Large intestine (tissue), 3 donors: ENCODE measurements around the gene VWCE. TPM values are rescaled to one million over a fixed set of nuclear protein-coding genes. Genes with fewer than 3 reads are reported as not detected.

Experiments
- DNase-seq, 2 donors: peaks; one replicate each; pipeline versions ENCODE4 v3.0.0 to v3.0.0-alpha.2; 2013
- H3K27ac ChIP-seq: one replicate; pipeline ENCODE4 v1.5.1; 2013; ENCODE audit warnings: low read length
- H3K27me3 ChIP-seq: 2 replicates; pipeline ENCODE4 v1.6.1; 2013; ENCODE audit warnings: low read length; ENCODE audit not compliant: control insufficient read depth, insufficient read depth
- H3K36me3 ChIP-seq: 2 replicates; pipeline ENCODE4 v1.6.1; 2013; ENCODE audit warnings: low read length; ENCODE audit not compliant: control insufficient read depth, insufficient read depth
- H3K4me1 ChIP-seq: one replicate; pipeline ENCODE4 v1.6.1; 2013; ENCODE audit warnings: low read length; ENCODE audit not compliant: control insufficient read depth, insufficient read depth
- H3K4me3 ChIP-seq: one replicate; pipeline ENCODE4 v1.5.1; 2013; ENCODE audit warnings: low read length
- H3K9me3 ChIP-seq: one replicate; pipeline ENCODE4 v1.6.1; 2013; ENCODE audit warnings: mild to moderate bottlenecking, low read depth, low read length, moderate library complexity; ENCODE audit not compliant: control insufficient read depth
- WGBS: methylation state at CpG from one replicate; pipeline ENCODE4 v1.1.5; 2013; ENCODE audit warnings: low lambda C conversion rate; ENCODE audit not compliant: insufficient coverage; 5-methylcytosine and 5-hydroxymethylcytosine counted together
- polyA plus RNA-seq: library from polyadenylated mRNA; unstranded; fragments of 120-200 nt; gene quantifications from one replicate; pipeline ENCODE4 v1.2.1, GENCODE V29; 2013

VWCE gene
- polyA plus RNA-seq, 1 donor: 5.1 TPM

DNA sequence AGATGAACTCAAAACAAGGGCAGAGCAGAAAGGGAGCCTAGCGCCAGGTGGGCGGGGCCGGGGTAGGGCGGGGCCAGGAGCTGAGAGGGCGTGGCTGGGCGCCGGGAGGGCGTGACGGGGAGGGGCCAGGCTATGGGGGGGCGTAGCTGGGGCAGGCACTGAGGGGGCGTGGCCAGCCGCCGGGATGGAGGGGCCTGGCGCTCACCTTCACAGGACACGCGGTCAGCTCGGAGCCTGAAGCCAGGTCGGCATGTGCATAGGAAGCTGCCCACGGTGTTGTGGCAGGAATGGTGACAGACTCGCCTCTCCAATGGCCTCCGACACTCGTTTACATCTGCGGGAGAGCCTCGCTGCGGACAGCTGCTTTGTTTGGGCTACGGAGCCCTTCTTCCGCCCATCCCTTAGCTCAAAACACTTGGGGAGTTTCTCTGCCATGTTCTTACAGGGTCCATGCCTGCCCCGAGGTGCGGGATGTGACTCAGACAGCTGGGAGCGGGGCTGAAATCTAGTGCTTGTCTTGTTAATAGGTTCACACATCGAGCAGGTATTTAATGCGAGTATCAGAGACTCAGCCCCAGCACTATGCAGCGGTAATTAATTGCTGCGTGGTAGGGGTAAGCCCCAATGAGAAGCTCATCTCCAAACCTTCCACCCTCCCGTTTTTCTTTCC, 13.4 kb downstream of the VWCE start:
- H3K4me3 ChIP-seq: no peak overlapping the region

DNA sequence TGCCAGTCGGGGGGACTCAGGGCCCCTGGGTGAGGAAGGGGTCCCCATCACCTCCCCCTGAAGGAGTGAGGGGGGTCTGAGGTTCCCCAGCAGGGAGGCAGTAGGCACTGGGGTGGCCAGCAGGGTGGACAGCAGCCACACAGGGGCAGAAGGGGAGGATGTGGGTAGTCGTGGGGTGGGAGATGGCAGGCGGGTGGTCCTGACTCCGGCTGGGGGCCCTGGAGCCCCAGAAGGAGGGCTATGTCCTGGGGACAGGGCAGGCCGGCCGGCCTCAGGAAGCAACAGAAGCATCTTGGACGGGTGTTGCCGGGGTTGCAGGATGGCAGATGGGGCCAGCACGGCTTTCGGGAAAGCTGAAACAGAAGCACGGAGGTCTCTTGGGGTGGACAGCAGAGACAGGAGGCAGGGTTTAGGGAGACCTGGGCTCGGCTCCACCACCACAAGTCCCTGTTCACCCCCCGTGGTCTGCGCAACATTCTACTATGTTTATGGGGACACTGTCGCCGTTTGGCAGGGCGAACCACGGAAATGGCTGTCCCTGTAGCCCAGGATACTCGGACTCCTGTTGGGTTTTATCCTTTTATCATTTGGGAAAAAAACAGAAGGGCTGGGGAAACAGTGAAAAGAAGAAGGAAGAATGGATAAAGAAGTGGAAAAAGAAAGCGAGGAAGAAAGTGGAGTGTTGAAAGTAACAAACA, 14.1 kb downstream of the VWCE start:
- no peak for DNase-seq
- H3K27me3 ChIP-seq: no peaks in the 10 kb centered on the region
- 83% methylated on average over 6 of the region's 20 CpGs for WGBS
- no peak overlapping the region for H3K27ac ChIP-seq
- no peaks in the 10 kb centered on the region for H3K36me3 ChIP-seq
- no peak overlapping the region for H3K4me3 ChIP-seq
- no peaks in the 10 kb centered on the region for H3K9me3 ChIP-seq
- no peaks in the 10 kb centered on the region for H3K4me1 ChIP-seq

More for the DNA sequence above, 13.4 kb downstream of the VWCE start:
- peak; percentile 23 to 29 for DNase-seq
- Histone ChIP-seq H3K27me3 (no peaks in the 10 kb centered on the region), H3K27ac (no peak overlapping the region), H3K36me3 (no peaks in the 10 kb centered on the region), H3K4me1 (no peaks in the 10 kb centered on the region), H3K9me3 (no peaks in the 10 kb centered on the region)
- no CpG with 5 or more reads among the region's 35 CpGs for WGBS

DNA sequence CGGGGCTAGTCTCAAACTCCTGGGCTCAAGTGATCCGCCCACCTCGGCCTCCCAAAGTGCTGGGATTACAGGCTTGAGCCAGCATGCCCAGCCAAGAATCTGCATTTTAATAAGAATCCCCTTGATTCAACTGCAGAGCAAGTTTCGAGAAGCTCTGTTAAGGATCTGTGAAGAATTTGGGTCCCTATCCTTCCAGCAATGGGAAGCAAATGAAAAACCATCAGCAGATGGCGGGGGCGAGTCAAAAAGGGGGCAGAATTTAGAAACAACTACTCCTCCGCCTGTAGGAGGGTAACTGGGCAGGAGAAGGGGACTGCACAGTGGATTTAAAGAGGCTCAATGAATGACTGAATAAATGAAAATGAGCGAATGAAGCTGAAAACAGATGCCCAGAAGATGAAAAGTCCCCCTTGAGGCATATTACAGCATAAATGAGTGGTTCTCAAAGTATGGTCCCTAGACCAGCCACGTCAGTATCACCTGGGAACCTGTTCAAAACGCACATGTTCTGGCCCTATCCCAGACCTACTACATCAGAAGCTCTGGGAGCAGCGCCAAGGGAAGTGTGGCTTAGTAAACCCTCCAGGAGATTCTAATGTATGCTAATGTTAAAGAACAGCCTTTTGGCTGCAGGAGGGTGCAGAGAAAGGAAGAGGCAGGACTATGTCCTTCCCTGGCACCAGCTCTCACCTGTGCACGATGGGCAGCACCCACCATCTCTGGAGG, 15.0 kb downstream of the VWCE start:
- no peak overlapping the region for H3K4me3 ChIP-seq
- H3K4me1 ChIP-seq: no peaks in the 10 kb centered on the region
- WGBS: 77% methylated on average over 3 of the region's 12 CpGs
- H3K27ac ChIP-seq: no peak overlapping the region
- no peak for DNase-seq
- H3K9me3 ChIP-seq: no peaks in the 10 kb centered on the region
- H3K36me3 ChIP-seq: no peaks in the 10 kb centered on the region
- H3K27me3 ChIP-seq: no peaks in the 10 kb centered on the region

DNA sequence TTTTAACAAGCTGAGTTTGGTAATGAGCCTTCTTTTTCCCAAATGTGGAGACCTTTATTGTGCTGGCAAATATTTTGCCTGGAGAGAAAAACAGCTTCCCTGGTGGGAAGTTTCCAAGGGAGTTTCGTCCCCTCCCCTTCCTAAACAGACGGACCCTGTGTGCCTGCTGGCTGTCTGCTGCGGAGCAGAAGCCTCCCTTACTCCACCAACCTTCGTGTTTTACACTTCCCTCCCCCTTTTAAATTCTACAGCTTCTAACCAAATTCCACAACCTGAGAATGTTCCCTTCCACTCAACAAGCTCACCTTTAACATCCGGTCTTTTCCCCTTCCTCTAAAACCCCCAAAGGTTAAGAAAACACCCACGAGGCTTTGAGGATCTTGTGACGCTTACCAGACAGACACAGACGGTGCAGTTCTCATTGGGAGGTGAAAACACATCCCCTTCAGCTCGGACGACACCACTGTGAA, 17.1 kb downstream of the VWCE start:
- 90% methylated on average over 2 of the region's 10 CpGs for WGBS
- no peaks in the 10 kb centered on the region for H3K36me3 ChIP-seq

DNA sequence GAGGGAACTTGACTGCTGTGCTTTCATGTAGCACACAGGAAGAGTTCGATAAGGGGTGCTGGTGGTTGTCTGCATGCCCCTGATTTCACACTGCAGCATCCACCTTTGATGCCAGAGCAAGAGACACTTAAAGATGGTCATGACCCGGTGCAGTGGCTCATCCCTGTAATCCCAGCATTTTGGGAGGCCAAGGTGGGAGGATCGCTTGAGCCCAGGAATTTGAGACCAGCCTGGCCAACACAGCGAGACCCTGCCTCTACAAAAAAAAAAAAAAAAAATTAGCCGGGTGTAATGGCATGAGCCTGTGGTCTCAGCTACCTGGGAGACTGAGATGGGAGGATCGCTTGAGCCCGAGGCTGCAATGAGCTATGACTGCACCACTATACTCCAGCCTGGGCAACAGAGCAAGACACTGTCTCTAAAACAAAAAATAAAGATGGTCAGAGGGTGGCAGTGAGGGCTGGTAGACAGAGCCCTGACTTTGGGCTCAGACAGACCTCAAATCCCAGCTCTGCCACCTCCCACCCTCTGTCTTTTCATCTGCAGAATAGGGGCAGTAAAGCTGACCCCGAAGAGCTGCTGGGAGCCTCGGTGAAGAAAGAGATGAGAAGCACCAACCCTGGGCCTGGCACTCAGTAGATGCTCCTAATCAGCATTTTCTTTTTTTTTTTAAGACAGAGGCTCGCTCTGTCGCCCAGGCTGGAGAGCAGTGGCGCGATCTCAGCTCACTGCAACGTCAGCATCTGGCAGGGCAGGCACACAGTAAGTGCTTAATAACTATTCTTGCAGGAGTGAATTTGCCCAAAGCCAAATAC, 17.7 kb downstream of the VWCE start:
- Histone ChIP-seq H3K9me3 (no peaks in the 10 kb centered on the region), H3K27me3 (no peaks in the 10 kb centered on the region), H3K4me1 (no peaks in the 10 kb centered on the region), H3K4me3 (no peak overlapping the region), H3K27ac (no peak overlapping the region), H3K36me3 (no peaks in the 10 kb centered on the region)
- no CpG with 5 or more reads among the region's 14 CpGs for WGBS
- no peak for DNase-seq

More for the DNA sequence above, 17.1 kb downstream of the VWCE start:
- no peak for DNase-seq
- no peaks in the 10 kb centered on the region for H3K9me3 ChIP-seq
- no peak overlapping the region for H3K4me3 ChIP-seq
- H3K4me1 ChIP-seq: no peaks in the 10 kb centered on the region
- no peak overlapping the region for H3K27ac ChIP-seq
- H3K27me3 ChIP-seq: no peaks in the 10 kb centered on the region

DNA sequence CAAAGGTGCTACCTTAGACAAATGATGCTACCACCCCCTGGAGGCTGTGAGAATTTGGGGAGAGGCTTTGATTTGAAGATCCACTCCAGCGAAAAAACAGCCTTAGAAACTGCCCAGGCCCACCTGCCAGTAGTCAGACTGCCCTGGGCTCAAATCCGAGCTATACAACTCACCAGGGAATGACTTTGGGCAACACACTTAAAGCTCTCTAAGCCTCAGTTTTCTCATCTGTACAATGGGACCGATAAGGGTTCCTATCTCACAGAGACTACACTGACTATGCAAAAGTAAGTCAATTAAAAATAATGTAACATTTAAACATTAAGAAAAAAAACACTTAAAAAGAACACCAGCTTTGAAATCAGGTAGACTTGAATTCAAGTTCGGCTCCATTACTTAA, 19.9 kb downstream of the VWCE start:
- H3K36me3 ChIP-seq: no peaks in the 10 kb centered on the region
- whole genome bisulfite sequencing: no CpG with 5 or more reads among the region's 4 CpGs
- H3K9me3 ChIP-seq: no peaks in the 10 kb centered on the region
- DNase-seq: no peak
- H3K27me3 ChIP-seq: no peaks in the 10 kb centered on the region
- H3K27ac ChIP-seq: no peak overlapping the region
- H3K4me1 ChIP-seq: no peaks in the 10 kb centered on the region
- H3K4me3 ChIP-seq: no peak overlapping the region

DNA sequence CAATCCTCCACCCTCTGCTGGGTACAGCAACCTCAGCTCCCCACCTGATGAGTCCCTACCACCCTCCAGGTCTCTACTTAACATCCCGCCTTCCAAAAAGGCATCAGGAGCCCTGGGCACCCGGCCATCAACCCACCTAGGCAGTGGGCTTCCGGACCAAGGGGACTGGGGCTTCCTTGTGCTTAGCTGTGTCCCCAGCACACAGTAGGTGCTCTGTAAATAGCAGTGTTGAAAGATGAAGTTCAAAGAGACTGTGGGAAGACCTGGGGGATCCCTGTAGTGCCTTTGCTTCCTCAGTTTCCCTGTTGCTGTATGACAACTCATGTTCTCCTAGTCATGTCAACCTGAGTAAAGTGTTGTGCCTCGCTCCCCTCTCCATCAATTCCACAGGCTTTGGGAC, 21.0 kb downstream of the VWCE start:
- H3K27ac ChIP-seq: no peak overlapping the region
- no peak overlapping the region for H3K4me3 ChIP-seq
- H3K36me3 ChIP-seq: no peaks in the 10 kb centered on the region
- H3K4me1 ChIP-seq: no peaks in the 10 kb centered on the region
- DNase-seq: no peak
- H3K9me3 ChIP-seq: no peaks in the 10 kb centered on the region
- no CpG with 5 or more reads among the region's 4 CpGs for WGBS
- H3K27me3 ChIP-seq: no peaks in the 10 kb centered on the region

DNA sequence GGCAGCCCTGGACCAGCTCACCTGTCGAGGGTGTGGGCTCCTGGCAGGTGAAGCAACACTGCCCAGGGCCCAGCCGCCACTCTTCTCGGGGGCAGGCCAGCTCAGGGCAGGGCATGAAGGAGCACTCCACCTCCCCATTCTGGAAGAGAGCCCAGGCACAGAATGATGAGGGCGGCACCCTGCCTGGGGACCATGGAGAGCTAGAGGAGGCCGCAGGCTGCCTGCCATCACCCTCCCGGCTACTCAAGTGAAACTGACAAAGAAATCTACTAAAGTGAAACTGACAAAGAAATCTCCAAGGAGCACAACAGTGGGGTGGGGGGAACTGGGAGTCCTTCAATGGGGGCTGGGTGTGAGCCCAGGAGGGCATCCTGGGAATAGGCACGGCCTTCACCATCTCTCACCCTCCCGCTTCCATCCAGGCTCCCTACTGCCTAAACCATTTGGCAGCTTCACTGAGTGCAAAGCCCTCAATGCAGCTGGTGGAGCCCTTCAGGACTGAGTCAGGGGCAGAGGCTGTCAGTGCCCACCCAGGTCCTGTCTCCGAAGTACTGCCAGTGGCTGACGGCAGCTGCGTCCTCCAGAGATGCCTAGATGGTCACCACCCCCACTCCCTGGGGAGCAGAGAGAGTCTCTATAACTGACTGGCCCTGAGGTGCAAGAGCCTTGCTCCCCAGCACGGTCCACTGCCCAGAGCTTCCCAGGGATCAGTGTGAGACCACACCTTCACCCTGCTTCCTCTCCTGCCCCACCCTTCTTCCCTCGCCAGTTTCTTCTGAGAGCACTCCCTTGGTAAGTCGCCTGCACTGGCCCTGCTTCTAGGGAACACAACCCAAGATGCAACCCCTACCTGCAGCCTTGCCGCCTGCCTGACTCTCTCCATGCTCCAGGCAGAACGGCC, 21.7 kb downstream of the VWCE start:
- no peak overlapping the region for H3K4me3 ChIP-seq
- H3K27ac ChIP-seq: no peak overlapping the region
- H3K27me3 ChIP-seq: no peaks in the 10 kb centered on the region
- H3K9me3 ChIP-seq: no peaks in the 10 kb centered on the region
- no CpG with 5 or more reads among the region's 16 CpGs for WGBS
- DNase-seq: no peak
- H3K4me1 ChIP-seq: no peaks in the 10 kb centered on the region
- no peaks in the 10 kb centered on the region for H3K36me3 ChIP-seq

DNA sequence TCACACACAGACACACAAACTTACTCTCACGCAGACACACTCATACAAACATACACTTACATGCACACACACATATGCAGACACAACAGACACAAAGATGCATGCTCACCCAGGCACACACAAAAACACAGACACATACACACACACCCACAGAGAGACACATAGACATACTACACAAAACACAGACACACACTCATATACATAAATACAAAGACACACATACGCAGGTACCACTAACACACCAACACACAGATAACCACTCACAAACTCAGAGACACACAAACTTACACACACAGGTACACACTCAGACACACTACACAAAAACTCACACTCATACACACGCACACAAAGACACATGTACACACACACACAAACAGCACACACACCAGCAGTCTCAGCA, 22.4 kb downstream of the VWCE start:
- Histone ChIP-seq H3K4me1 (peaks cover under 1% of the 10 kb centered on the region), H3K4me3 (no peak overlapping the region), H3K9me3 (no peaks in the 10 kb centered on the region), H3K27me3 (no peaks in the 10 kb centered on the region), H3K27ac (no peak overlapping the region), H3K36me3 (no peaks in the 10 kb centered on the region)
- WGBS: no CpG with 5 or more reads among the region's 3 CpGs
- DNase-seq: no peak
